Hepatocyte (in vitro differentiated cells): ENCODE data around the gene LCN15. TPM values are rescaled to one million over a fixed set of nuclear protein-coding genes. Genes with fewer than 3 reads are reported as not detected.
"Not testable (repeated sequence)": the region's sequence is repeated elsewhere in the genome, so short reads cannot be mapped to it uniquely, and the experiment has no call there.

ENCODE experiments used
- DNase-seq: peaks from one replicate; pipeline ENCODE4 v3.0.0-alpha.2; 2016; ENCODE audit warnings: low spot score
- H2AFZ ChIP-seq: fragments of 200-600 bp; sonication (generic); 2 replicates; pipeline ENCODE4 v1.6.0; 2016; ENCODE audit warnings: antibody characterized with exemption, mild to moderate bottlenecking
- H3K27ac ChIP-seq: fragments of 200-600 bp; sonication (generic); 2 replicates; pipeline ENCODE4 v1.5.1; 2016; ENCODE audit warnings: mild to moderate bottlenecking
- H3K27me3 ChIP-seq: fragments of 200-600 bp; sonication (generic); 2 replicates; pipeline ENCODE4 v1.6.1; 2016
- H3K36me3 ChIP-seq: fragments of 200-600 bp; sonication (generic); replicated peaks from 2 replicates; pipeline ENCODE4 v1.5.1; 2016; ENCODE audit warnings: low read depth; ENCODE audit not compliant: insufficient read depth
- H3K4me1 ChIP-seq: fragments of 200-600 bp; sonication (generic); 2 replicates; pipeline ENCODE4 v1.5.1; 2016; ENCODE audit warnings: mild to moderate bottlenecking, moderate library complexity; ENCODE audit not compliant: insufficient read depth
- H3K4me2 ChIP-seq: fragments of 200-600 bp; sonication (generic); 2 replicates; pipeline ENCODE4 v1.6.0; 2016
- H3K4me3 ChIP-seq: fragments of 200-600 bp; sonication (generic); 2 replicates; pipeline ENCODE4 v1.5.1; 2016; ENCODE audit warnings: mild to moderate bottlenecking
- H3K79me2 ChIP-seq: fragments of 200-600 bp; sonication (generic); 2 replicates; pipeline ENCODE4 v1.6.0; 2017; ENCODE audit warnings: mild to moderate bottlenecking
- H3K9me2 ChIP-seq: fragments of 200-600 bp; sonication (generic); replicated peaks from 2 replicates; pipeline ENCODE4 v1.6.0; 2017; ENCODE audit warnings: mild to moderate bottlenecking; ENCODE audit not compliant: insufficient read depth
- H3K9me3 ChIP-seq: fragments of 200-600 bp; sonication (generic); 2 replicates; pipeline ENCODE4 v1.5.1; 2016; ENCODE audit warnings: low read depth, mild to moderate bottlenecking
- H4K20me1 ChIP-seq: fragments of 200-600 bp; sonication (generic); 2 replicates; pipeline ENCODE4 v1.6.0; 2016; ENCODE audit warnings: mild to moderate bottlenecking; ENCODE audit not compliant: insufficient read depth, poor library complexity, severe bottlenecking
- EZH2 ChIP-seq: fragments of 200-600 bp; sonication (generic); IDR thresholded peaks from 2 replicates; pipeline ENCODE4 v1.6.1; 2016; ENCODE audit warnings: antibody characterized with exemption, mild to moderate bottlenecking, borderline replicate concordance
- EZH2phosphoT487 ChIP-seq: fragments of 200-600 bp; sonication (generic); IDR thresholded peaks from one replicate; pipeline ENCODE4 v1.6.1; 2018; ENCODE audit warnings: antibody characterized with exemption, mild to moderate bottlenecking, low read depth, moderate library complexity; ENCODE audit not compliant: unreplicated experiment, severe bottlenecking
- WGBS: methylation state at CpG from one replicate; pipeline ENCODE4 v1.1.6; 2016; ENCODE audit warnings: low lambda C conversion rate; ENCODE audit errors: missing lambda C conversion rate; 5-methylcytosine and 5-hydroxymethylcytosine counted together
- microRNA-seq: library from miRNA; unstranded; fragments of <30 nt; microRNA quantifications from one replicate; pipeline ENCODE4, GENCODE V29; 2017
- polyA plus RNA-seq: library from polyadenylated mRNA; unstranded; fragments of >200 nt; fragmentation: Nextera tagmentation; extraction: Ambion mirVana; gene quantifications from 2 replicates; pipeline ENCODE4 v1.2.1, GENCODE V29; 2016
- small RNA-seq: library from RNA; depleted of rRNA; stranded (forward); fragments of <200 nt; gene quantifications from one replicate; pipeline ENCODE3, GENCODE V24; 2014
- total RNA-seq: library from RNA; depleted of rRNA; stranded (reverse); fragments of >200 nt; gene quantifications from 2 replicates; pipeline ENCODE4 v1.2.3, GENCODE V29; 2014
- TF ChIP-seq, protein P1 (sequence below): fragments of 200-600 bp; sonication (generic); IDR thresholded peaks from 2 replicates; pipeline ENCODE4 v1.5.1; 2016; ENCODE audit warnings: antibody characterized with exemption, mild to moderate bottlenecking; ENCODE audit not compliant: poor library complexity

The LCN15 gene
- total and polyA plus RNA-seq, 2 experiments from 2014 or later: 1.4 to 1.5 TPM

GRCh38 chr9:136711751-136712689 lies 52.3 kb downstream of the LCN15 start, which contains the start of gene DIPK1B:
Gene DIPK1B (plus strand): TSS chr9:136712572. CDS start chr9:136712666, 94 bp downstream.
- Histone ChIP-seq H3K27ac (peak within 1 kb of the TSS; percentile 29), H3K27me3 (no peaks in the 10 kb centered on the region), H4K20me1 (no peaks in the 10 kb centered on the region), H3K4me2 (peak within 1 kb of the TSS; percentile 96), H3K79me2 (peaks cover 31% of the 10 kb centered on the region), H3K4me3 (peak within 1 kb of the TSS; percentile 91), H3K36me3 (no peaks in the 10 kb centered on the region), H3K4me1 (peaks cover 25% of the 10 kb centered on the region), H3K9me2 (no peaks in the 10 kb centered on the region), H3K9me3 (no peaks in the 10 kb centered on the region), H2AFZ (peak within 1 kb of the TSS; percentile 78)
- 4% methylated on average over 32 of the region's 119 CpGs for WGBS
- no peak for TF ChIP-seq EZH2phosphoT487
- no peak for TF ChIP-seq EZH2
- TF ChIP-seq, protein P1, sequence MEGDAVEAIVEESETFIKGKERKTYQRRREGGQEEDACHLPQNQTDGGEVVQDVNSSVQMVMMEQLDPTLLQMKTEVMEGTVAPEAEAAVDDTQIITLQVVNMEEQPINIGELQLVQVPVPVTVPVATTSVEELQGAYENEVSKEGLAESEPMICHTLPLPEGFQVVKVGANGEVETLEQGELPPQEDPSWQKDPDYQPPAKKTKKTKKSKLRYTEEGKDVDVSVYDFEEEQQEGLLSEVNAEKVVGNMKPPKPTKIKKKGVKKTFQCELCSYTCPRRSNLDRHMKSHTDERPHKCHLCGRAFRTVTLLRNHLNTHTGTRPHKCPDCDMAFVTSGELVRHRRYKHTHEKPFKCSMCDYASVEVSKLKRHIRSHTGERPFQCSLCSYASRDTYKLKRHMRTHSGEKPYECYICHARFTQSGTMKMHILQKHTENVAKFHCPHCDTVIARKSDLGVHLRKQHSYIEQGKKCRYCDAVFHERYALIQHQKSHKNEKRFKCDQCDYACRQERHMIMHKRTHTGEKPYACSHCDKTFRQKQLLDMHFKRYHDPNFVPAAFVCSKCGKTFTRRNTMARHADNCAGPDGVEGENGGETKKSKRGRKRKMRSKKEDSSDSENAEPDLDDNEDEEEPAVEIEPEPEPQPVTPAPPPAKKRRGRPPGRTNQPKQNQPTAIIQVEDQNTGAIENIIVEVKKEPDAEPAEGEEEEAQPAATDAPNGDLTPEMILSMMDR: no peak
- peak; percentile 75 for DNase-seq

- not testable (repeated sequence) for DNase-seq, H3K9me2 ChIP-seq, H3K36me3 ChIP-seq, H4K20me1 ChIP-seq, H3K27me3 ChIP-seq, H2AFZ ChIP-seq, H3K27ac ChIP-seq, H3K4me3 ChIP-seq, H3K9me3 ChIP-seq
- WGBS: 70% methylated on average over 4 of the region's 4 CpGs
- Histone ChIP-seq H3K79me2 (peaks cover 26% of the 10 kb centered on the region), H3K4me2 (peak overlapping the region; percentile 93), H3K4me1 (peaks cover 25% of the 10 kb centered on the region)
These were observed 53.1 kb downstream of the LCN15 start for GRCh38 chr9:136711219-136711648.

DNA sequence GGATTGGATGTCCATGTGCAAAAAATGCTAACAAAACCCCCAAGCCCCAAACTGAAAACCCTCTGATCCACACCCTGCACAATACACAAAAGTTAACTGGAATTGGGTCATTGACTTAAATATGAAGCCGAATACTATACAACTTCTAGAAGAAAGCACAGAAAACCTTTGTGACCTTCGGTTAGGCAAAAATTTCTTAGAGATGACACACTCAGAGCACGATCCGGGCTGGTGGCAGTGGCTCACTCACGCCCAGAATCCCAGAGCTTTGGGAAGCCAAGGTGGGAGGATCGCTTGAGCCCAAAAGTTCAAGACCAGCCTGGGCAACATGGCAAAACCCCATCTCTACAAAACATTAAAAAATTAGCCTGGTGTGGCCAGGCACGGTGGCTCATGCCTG lies 53.8 kb downstream of the LCN15 start:
- H3K9me3 ChIP-seq: no peaks in the 10 kb centered on the region
- no peaks in the 10 kb centered on the region for H3K36me3 ChIP-seq
- TF ChIP-seq EZH2 (no peak), EZH2phosphoT487 (no peak)
- TF ChIP-seq, protein P1: no peak

More for the DNA sequence above, 53.8 kb downstream of the LCN15 start:
- H3K9me2 ChIP-seq: no peaks in the 10 kb centered on the region
- H3K4me3 ChIP-seq: no peak overlapping the region
- H3K27ac ChIP-seq: no peak overlapping the region
- H2AFZ ChIP-seq: no peak overlapping the region
- no peaks in the 10 kb centered on the region for H4K20me1 ChIP-seq
- H3K4me1 ChIP-seq: peaks cover 25% of the 10 kb centered on the region
- peaks cover 22% of the 10 kb centered on the region for H3K79me2 ChIP-seq
- H3K4me2 ChIP-seq: no peak overlapping the region
- 90% methylated on average over 7 of the region's 7 CpGs for WGBS
- H3K27me3 ChIP-seq: no peaks in the 10 kb centered on the region
- DNase-seq: no peak

Small RNA genes within 50 kb of the gene (microRNA-seq; reads per million reads assigned to microRNA genes)
- not detected for gene MIR6722

Small RNA genes within 50 kb of the gene (small RNA-seq; reads per million reads assigned to genes)
- gene AL355987.2 (not detected), gene ATP6V1G1P3 (not detected), gene MIR6722 (not detected)

Other genes with a start within 250 kb of the LCN15 start
- gene NOTCH1, start 218.5 kb downstream of the LCN15 start, total RNA-seq: 4.3 and 6.5 TPM in 2 replicates
- gene NOTCH1, start 218.5 kb downstream of the LCN15 start, polyA plus RNA-seq: 5.3 and 8.3 TPM in 2 replicates
- gene EGFL7, start 101.6 kb downstream of the LCN15 start, total RNA-seq: 50.0 and 52.9 TPM in 2 replicates
- 82.5 and 82.6 TPM in 2 replicates for gene EGFL7, start 101.6 kb downstream of the LCN15 start, polyA plus RNA-seq
- 125 and 136 TPM in 2 replicates for gene AGPAT2, start 77.1 kb downstream of the LCN15 start, total RNA-seq
- 242 and 249 TPM in 2 replicates for gene AGPAT2, start 77.1 kb downstream of the LCN15 start, polyA plus RNA-seq
- gene DIPK1B, start 51.9 kb downstream of the LCN15 start, total RNA-seq: 31.7 and 33.3 TPM in 2 replicates
- gene DIPK1B, start 51.9 kb downstream of the LCN15 start, polyA plus RNA-seq: 39.4 and 47.3 TPM in 2 replicates
- gene LCN10, start 21.6 kb downstream of the LCN15 start, total RNA-seq: not detected in 2 replicates
- gene LCN10, start 21.6 kb downstream of the LCN15 start, polyA plus RNA-seq: not detected in 2 replicates
- not detected in 2 replicates for gene LCN6, start 16.0 kb downstream of the LCN15 start, total RNA-seq
- not detected in 2 replicates for gene LCN6, start 16.0 kb downstream of the LCN15 start, polyA plus RNA-seq
- gene LCN8, start 6.3 kb downstream of the LCN15 start, total RNA-seq: not detected in 2 replicates
- gene LCN8, start 6.3 kb downstream of the LCN15 start, polyA plus RNA-seq: not detected in 2 replicates
- 230 and 232 TPM in 2 replicates for gene TMEM141, start 26.8 kb upstream of the LCN15 start, total RNA-seq
- 372 and 385 TPM in 2 replicates for gene TMEM141, start 26.8 kb upstream of the LCN15 start, polyA plus RNA-seq
- gene CCDC183, start 31.8 kb upstream of the LCN15 start, total RNA-seq: 10.5 and 17.7 TPM in 2 replicates
- gene CCDC183, start 31.8 kb upstream of the LCN15 start, polyA plus RNA-seq: 32.1 and 56.4 TPM in 2 replicates
- gene RABL6, start 43.4 kb upstream of the LCN15 start, total RNA-seq: 67.2 and 72.3 TPM in 2 replicates
- gene RABL6, start 43.4 kb upstream of the LCN15 start, polyA plus RNA-seq: 103 and 110 TPM in 2 replicates
- gene AJM1, start 78.0 kb upstream of the LCN15 start, total RNA-seq: 2.0 and 3.0 TPM in 2 replicates
- 7.2 and 7.7 TPM in 2 replicates for gene AJM1, start 78.0 kb upstream of the LCN15 start, polyA plus RNA-seq
- gene PHPT1, start 84.9 kb upstream of the LCN15 start, total RNA-seq: 101 and 111 TPM in 2 replicates
- gene PHPT1, start 84.9 kb upstream of the LCN15 start, polyA plus RNA-seq: 384 and 390 TPM in 2 replicates
- gene MAMDC4, start 87.8 kb upstream of the LCN15 start, total RNA-seq: 7.9 and 8.5 TPM in 2 replicates
- gene MAMDC4, start 87.8 kb upstream of the LCN15 start, polyA plus RNA-seq: 12.7 and 16.9 TPM in 2 replicates
- 318 and 372 TPM in 2 replicates for gene EDF1, start 101.8 kb upstream of the LCN15 start, total RNA-seq
- 508 and 568 TPM in 2 replicates for gene EDF1, start 101.8 kb upstream of the LCN15 start, polyA plus RNA-seq
- 7.6 TPM in 2 replicates for gene TRAF2, start 122.0 kb upstream of the LCN15 start, total RNA-seq
- 12.4 and 12.6 TPM in 2 replicates for gene TRAF2, start 122.0 kb upstream of the LCN15 start, polyA plus RNA-seq
- 141 and 179 TPM in 2 replicates for gene FBXW5, start 180.2 kb upstream of the LCN15 start, total RNA-seq
- gene FBXW5, start 180.2 kb upstream of the LCN15 start, polyA plus RNA-seq: 160 and 172 TPM in 2 replicates
- 5.7 and 15.7 TPM in 2 replicates for gene C8G, start 180.7 kb upstream of the LCN15 start, total RNA-seq
- gene C8G, start 180.7 kb upstream of the LCN15 start, polyA plus RNA-seq: 15.4 and 15.7 TPM in 2 replicates
- 1.6 and 4.1 TPM in 2 replicates for gene LCN12, start 187.8 kb upstream of the LCN15 start, total RNA-seq
- gene LCN12, start 187.8 kb upstream of the LCN15 start, polyA plus RNA-seq: 27.4 and 36.8 TPM in 2 replicates
- gene PTGDS, start 213.0 kb upstream of the LCN15 start, total RNA-seq: 56.0 and 56.4 TPM in 2 replicates
- gene PTGDS, start 213.0 kb upstream of the LCN15 start, polyA plus RNA-seq: 290 and 383 TPM in 2 replicates
- 0.04 and 0.13 TPM in 2 replicates for gene LCNL1, start 218.5 kb upstream of the LCN15 start, total RNA-seq
- 0.47 and 2.2 TPM in 2 replicates for gene LCNL1, start 218.5 kb upstream of the LCN15 start, polyA plus RNA-seq
- gene PAXX, start 227.9 kb upstream of the LCN15 start, total RNA-seq: 35.1 and 39.5 TPM in 2 replicates
- gene PAXX, start 227.9 kb upstream of the LCN15 start, polyA plus RNA-seq: 89.5 and 97.5 TPM in 2 replicates
- gene CLIC3, start 232.1 kb upstream of the LCN15 start, total RNA-seq: 6.6 and 9.9 TPM in 2 replicates
- 45.0 and 63.5 TPM in 2 replicates for gene CLIC3, start 232.1 kb upstream of the LCN15 start, polyA plus RNA-seq